Calu3 (cell line): Measurements from ENCODE around the gene AKAP5. TPM values are rescaled to one million over a fixed set of nuclear protein-coding genes. Genes with fewer than 3 reads are reported as not detected.
A peak's percentile ranks its signal among the peaks of the same experiment; 100 is the strongest.

Source experiments
- BruUV-seq: library from RNA; stranded (reverse); fragments of 400-500 nt; replicated peaks from 2 replicates; lab custom pipeline; 2021; lab: Mats Ljungman, UMichigan
- CTCF ChIA-PET: fragments of 300-600 bp; sonication (Branson Sonifier 250); formaldehyde crosslinking; loops from one replicate; lab custom pipeline; 2022; ENCODE audit warnings: antibody characterized with exemption; lab: Charles Lee
- DNase-seq: peaks from one replicate; pipeline ENCODE4 v3.0.0; 2022
- H3K27ac Mint-ChIP-seq: one replicate; pipeline ENCODE4 v1.8.0; 2022; ENCODE audit warnings: mixed read lengths; ENCODE audit not compliant: unreplicated experiment
- H3K27me3 Mint-ChIP-seq: one replicate; pipeline ENCODE4 v1.8.0; 2022; ENCODE audit warnings: mixed read lengths; ENCODE audit not compliant: unreplicated experiment
- H3K36me3 Mint-ChIP-seq: one replicate; pipeline ENCODE4 v1.8.0; 2022; ENCODE audit warnings: mild to moderate bottlenecking, moderate library complexity, mixed read lengths; ENCODE audit not compliant: insufficient read depth, unreplicated experiment
- H3K4me1 Mint-ChIP-seq: one replicate; pipeline ENCODE4 v1.8.0; 2022; ENCODE audit warnings: mild to moderate bottlenecking, low read depth, mixed read lengths; ENCODE audit not compliant: unreplicated experiment
- H3K4me3 Mint-ChIP-seq: one replicate; pipeline ENCODE4 v1.8.0; 2022; ENCODE audit warnings: mild to moderate bottlenecking, low read depth, moderate library complexity, mixed read lengths; ENCODE audit not compliant: unreplicated experiment
- H3K9me3 Mint-ChIP-seq: one replicate; pipeline ENCODE4 v1.8.0; 2022; ENCODE audit warnings: low read depth, mixed read lengths; ENCODE audit not compliant: unreplicated experiment
- intact Hi-C: fragments of 100-400 bp; cut with micrococcal nuclease; formaldehyde crosslinking; loops from one replicate; pipeline ENCODE4 v1.10.0; 2022; ENCODE audit not compliant: unreplicated experiment
- total RNA-seq: library from RNA; stranded (reverse); gene quantifications from 2 replicates; pipeline ENCODE4 v1.2.3, GENCODE V29; 2022
- TF ChIP-seq, protein P1 (sequence below): fragments of 200-600 bp; IDR thresholded peaks from one replicate; pipeline ENCODE4 v1.8.0; 2022; ENCODE audit warnings: antibody characterized with exemption; ENCODE audit not compliant: unreplicated experiment

AKAP5 gene
- total RNA-seq, 1 experiment from 2014 or later: 1.7 TPM

- Mint-ChIP-seq H3K4me1 (peaks cover 8% of the 10 kb centered on the region), H3K27me3 (no peaks in the 10 kb centered on the region), H3K4me3 (no peak overlapping the region), H3K27ac (no peak overlapping the region), H3K36me3 (peaks cover 30% of the 10 kb centered on the region), H3K9me3 (no peaks in the 10 kb centered on the region)
- intact Hi-C loops: no loop called here
- no peak for DNase-seq
- TF ChIP-seq, protein P1, sequence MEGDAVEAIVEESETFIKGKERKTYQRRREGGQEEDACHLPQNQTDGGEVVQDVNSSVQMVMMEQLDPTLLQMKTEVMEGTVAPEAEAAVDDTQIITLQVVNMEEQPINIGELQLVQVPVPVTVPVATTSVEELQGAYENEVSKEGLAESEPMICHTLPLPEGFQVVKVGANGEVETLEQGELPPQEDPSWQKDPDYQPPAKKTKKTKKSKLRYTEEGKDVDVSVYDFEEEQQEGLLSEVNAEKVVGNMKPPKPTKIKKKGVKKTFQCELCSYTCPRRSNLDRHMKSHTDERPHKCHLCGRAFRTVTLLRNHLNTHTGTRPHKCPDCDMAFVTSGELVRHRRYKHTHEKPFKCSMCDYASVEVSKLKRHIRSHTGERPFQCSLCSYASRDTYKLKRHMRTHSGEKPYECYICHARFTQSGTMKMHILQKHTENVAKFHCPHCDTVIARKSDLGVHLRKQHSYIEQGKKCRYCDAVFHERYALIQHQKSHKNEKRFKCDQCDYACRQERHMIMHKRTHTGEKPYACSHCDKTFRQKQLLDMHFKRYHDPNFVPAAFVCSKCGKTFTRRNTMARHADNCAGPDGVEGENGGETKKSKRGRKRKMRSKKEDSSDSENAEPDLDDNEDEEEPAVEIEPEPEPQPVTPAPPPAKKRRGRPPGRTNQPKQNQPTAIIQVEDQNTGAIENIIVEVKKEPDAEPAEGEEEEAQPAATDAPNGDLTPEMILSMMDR: no peak
- CTCF ChIA-PET: no interaction called here
- BruUV-seq: no TSS peak
Measured at GRCh38 chr14:64423987-64424386, 41.3 kb upstream of the AKAP5 start.

GRCh38 chr14:64434528-64434927 lies 30.8 kb upstream of the AKAP5 start:
- Mint-ChIP-seq H3K27me3 (no peaks in the 10 kb centered on the region), H3K27ac (no peak overlapping the region), H3K9me3 (no peaks in the 10 kb centered on the region), H3K4me1 (peaks cover 28% of the 10 kb centered on the region), H3K36me3 (peaks cover 50% of the 10 kb centered on the region), H3K4me3 (no peak overlapping the region)
- CTCF ChIA-PET: interaction anchor here (0.7 kb wide), 1 partner anchor 18 kb away, joined by 3 read pairs; no protein-coding TSS in a partner anchor
- TF ChIP-seq, protein P1: no peak
- BruUV-seq: no TSS peak
- no peak for DNase-seq
- intact Hi-C loops: loop anchor here (5.0 kb wide), 1 partner anchor 43 kb away; no protein-coding TSS in a partner anchor

GRCh38 chr14:64438181-64438841 lies 27.0 kb upstream of the AKAP5 start:
- Mint-ChIP-seq H3K4me1 (peaks cover 28% of the 10 kb centered on the region), H3K27me3 (no peaks in the 10 kb centered on the region), H3K4me3 (peak overlapping the region; percentile 61), H3K36me3 (peaks cover 53% of the 10 kb centered on the region), H3K9me3 (no peaks in the 10 kb centered on the region), H3K27ac (peak overlapping the region; percentile 97)
- DNase-seq: peak; percentile 50
- CTCF ChIA-PET: interaction anchor here (0.9 to 2.4 kb wide), 4 partner anchors 8 to 94 kb away, joined by 3 to 12 read pairs (median 4); partner anchors contain the start of gene MTHFD1
- intact Hi-C loops: no loop called here
- TF ChIP-seq, protein P1: no peak
- BruUV-seq: no TSS peak

DNA sequence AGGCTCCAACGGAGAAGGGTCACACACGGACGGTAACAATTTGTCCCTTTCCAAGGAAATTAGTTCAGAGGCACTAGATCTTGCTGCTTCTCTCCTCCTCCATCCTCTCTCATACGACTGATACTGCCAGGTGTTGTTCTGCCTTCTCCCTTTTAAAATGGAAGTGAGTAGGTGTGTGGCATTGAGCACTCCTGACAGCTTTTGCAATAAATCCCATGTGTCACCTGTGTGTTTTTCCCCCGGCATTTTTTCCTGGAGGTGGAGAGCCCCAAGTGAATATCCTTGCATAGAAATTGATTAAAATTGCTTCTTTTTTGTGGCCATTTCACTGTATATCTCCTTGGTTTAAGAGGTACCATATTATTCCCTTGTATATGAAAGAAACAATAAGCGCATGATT lies 26.2 kb upstream of the AKAP5 start:
- TF ChIP-seq, protein P1: no peak
- H3K36me3 Mint-ChIP-seq: peaks cover 60% of the 10 kb centered on the region
- H3K27ac Mint-ChIP-seq: peak overlapping the region; percentile 97
- H3K4me1 Mint-ChIP-seq: peaks cover 34% of the 10 kb centered on the region
- H3K4me3 Mint-ChIP-seq: peak overlapping the region; percentile 61
- DNase-seq: no peak
- H3K27me3 Mint-ChIP-seq: no peaks in the 10 kb centered on the region
- intact Hi-C loops: no loop called here
- CTCF ChIA-PET: interaction anchor here (1.0 to 2.4 kb wide), 2 partner anchors 9 to 51 kb away, joined by 3 to 12 read pairs; partner anchors contain the start of gene MTHFD1
- no peaks in the 10 kb centered on the region for H3K9me3 Mint-ChIP-seq
- BruUV-seq: TSS peak; percentile 15
